HPDE6-E6E7 (cell line): ENCODE results near the gene WDFY2.
"Not testable (repeated sequence)": the region's sequence is repeated elsewhere in the genome, so short reads cannot be mapped to it uniquely, and the experiment has no call there.

ENCODE experiments used
- DNase-seq: peaks from one replicate; pipeline ENCODE4 v3.0.0; 2011; ENCODE audit warnings: missing footprints; ENCODE audit errors: extremely low spot score

The WDFY2 gene

DNA sequence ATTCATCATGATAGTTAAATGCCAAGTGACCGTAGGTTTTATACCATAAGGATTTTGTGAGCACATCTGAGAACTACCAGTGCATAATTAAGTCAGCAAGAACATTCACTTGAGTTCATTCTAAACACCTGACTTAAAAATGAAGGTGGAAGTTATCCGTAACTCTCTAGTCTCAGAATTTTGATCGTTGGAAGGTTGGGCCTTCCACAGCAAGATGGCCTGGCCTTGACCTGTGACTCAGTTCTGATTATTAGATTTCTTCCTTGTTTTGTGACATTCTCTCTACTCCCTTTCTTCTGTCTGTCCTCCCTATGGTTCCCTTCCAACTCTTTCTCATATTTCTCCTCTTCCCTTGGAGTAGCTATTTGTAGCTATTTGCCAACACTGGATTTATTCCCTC lies 20.0 kb upstream of the WDFY2 start:
- no peak for DNase-seq

DNA sequence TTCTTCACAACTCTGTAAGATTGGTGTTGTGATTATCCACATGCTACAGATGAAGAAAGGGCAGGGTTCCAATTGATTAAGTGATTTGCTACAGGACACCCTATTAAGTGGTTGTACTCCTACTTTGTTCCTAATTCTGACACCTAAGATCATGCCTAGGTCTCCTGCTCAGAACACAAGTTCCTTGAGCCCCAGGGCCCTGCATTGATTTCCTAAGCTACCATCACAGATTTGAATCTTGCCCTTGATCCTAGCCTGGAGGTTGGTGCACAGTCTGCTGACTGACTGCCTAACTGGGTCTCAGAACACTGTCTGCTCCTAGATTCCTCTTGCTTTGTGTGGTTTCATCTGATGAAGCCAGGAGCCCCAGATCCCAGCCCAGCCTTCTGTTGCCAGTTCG lies 19.6 kb upstream of the WDFY2 start:
- no peak for DNase-seq

DNA sequence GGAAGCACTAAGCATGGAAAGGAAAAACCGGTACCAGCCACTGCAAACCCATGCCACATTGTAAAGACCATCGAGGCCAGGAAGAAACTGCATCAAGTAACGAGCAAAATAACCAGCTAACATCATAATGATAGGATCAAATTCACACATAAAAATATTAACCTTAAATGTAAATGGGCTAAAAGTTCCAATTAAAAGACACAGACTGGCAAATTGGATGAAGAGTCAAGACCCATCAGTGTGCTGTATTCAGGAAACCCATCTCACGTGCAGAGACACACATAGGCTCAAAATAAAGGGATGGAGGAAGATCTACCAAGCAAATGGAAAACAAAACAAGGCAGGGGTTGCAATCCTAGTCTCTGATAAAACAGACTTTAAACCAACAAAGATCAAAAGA lies 15.3 kb upstream of the WDFY2 start:
- not testable (repeated sequence) for DNase-seq

DNA sequence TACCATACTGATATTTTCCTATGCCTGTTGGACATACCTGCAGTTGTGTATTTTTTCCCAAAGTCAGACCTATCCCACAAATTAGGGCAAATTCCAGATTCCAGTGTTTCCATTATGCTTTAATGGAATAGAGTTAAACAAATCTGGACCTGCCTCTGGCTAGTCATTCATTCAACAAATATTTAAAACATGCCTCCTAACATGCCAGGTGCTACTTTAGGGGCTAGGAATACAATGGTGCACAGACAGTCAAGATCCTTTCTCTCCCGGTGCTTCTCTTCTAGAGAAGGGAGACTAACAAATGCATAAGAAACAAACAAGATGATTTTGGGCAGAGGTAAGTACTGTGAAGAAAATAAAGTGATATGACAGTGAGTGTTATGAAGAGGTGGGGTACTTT lies 7.5 kb upstream of the WDFY2 start:
- DNase-seq, result no peak

DNA sequence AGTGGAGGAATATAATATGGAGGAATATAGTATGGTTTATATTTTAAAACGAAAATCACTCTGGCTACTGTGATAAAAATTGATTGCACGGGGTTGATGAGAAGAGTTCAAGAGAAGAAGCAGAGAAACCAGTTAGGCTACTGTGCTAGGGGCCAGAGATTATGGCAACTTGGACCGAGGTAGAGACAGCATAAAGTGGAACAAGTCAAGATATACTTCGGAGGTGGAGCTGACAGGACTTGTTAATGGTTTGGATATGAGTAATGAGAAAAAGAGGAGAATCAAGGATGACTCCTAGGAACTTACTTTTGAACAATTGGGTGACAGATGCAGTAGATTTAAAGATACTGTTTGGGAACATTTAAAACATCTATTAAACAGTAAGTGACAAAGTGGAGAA lies 6.6 kb upstream of the WDFY2 start:
- no peak for DNase-seq

DNA sequence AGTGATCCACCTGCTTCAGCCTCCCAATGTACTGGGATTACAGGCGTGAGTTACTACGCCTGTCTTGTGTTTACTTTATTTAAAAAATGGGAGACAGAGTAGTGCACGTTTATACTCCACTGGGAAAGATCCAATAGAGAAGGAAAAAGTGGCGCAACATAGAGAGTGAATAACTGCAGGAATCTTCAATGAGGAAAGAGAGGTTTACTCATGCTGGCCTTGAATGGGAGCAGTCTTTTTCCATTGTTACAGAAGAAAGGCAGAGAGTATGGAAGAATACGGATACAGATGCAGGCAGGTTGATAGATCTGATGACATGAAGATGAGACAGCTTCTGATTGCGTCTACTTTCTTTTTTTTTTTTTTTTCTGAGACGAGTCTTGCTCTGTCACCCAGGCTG lies 4.6 kb upstream of the WDFY2 start:
- DNase-seq, result no peak

DNA sequence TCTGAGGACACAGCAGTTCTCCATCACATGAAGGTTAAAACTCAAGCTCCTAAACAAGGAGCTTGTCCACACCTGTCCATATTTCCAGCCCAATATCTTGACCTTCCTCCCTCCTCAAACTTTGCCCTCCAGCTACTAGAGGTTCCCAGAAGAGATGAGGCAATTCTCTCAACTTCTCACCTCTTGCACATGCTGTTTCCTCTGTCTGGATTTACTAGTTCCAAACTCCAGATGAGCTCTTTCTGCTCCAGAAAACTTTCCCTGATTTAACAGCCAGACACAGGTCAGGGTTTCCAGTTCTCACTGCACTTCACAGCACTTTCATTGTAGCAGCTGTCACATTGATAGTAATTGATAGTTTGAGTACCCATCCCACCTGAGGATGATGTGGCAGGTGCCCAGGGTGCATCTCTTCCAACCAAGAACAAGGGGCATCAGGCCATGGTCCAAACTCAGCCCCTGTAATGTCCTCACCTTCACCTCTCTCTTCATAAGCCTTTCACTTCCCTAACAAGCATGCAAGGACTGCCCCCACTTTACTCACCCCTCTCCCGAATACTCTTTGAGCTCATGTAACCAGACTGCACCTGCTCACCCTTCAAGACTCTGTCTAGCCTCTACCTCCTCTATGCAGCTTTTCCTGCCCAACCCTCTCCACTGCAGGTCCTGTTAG lies 3.0 kb upstream of the WDFY2 start:
- no peak for DNase-seq

DNA sequence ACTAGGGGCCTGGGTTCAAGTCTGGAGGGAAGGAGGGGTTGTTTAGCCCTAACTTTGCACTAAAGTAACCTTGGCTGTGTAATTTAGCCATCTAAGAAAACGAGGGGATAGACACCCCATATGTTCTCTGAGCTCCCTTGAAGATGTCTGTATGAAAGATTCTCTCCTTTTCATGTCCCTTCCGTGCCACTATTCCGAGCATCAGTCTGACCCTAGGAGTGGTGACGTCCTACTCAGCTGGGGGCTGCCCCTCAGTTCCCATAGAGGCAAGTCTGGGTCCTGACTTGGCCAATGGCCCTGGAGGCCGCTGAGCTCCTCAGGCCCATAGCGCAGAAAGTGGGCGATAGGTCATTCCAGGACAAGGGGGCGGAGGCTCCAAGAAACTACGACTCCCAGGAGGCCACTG lies 790 bp upstream of the WDFY2 start:
- DNase-seq, result no peak

DNA sequence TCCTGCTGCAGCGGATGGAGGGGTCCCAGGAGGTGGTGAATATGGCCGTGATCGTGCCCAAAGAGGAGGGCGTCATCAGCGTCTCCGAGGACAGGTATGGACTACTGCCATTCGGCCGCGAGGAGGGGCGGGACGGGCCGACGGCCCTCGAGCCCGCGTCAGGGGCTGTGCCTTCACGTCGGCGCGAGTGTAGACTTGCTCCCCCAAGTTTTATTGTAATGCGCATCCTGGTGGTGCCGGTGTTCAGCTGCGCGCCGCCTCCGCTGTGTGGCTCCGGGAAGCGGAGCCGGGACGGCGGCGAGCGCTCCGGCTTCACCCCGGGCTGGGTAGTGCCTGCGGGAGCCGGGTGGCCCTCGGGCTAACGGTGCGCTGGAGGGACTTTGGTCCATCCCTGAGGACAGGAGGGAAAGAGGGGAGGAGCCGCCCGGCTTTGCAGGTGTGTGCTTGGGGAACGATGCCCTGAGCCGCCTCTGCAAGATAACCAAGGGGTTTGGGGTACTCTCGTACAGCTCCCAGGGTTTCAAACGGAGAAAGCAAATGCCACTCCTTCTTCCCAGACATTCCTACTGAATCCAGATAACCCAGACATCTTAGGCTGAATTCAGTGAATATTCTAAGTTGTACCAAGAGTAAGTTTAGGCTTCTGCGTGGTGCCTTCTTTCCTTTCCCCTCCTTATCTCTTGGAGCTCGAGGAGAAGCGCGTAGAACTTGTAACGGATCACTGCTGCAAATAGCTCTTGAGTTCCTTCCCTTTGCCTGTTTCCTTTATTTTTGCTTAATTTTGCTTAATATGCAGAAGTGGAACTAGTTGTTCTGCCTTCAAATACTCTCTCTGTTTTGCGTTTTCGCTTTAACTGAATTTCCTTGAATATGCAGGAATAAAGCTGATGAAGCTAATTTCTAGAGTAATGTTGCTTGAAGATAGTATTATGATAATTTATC lies 740 bp downstream of the WDFY2 start:
- no peak for DNase-seq

DNA sequence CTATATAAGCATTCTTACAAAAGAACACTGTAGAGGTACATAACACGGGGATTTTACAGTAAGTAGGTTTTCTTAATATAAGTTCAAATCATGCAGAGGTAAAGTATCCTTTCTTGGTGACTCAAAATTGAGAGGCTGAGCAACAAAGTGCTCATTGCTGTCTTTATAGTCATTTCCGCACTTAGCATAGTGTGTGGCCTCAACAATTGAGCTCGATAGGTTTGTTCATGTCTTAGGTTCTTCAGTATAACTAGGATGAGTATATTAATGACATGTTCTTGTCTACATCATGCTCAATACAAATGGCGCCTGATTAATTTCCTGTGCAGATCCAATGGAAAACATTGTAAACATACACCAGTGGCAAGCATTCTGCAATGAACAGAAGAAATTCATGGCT lies 1.4 kb downstream of the WDFY2 start:
- no peak for DNase-seq

DNA sequence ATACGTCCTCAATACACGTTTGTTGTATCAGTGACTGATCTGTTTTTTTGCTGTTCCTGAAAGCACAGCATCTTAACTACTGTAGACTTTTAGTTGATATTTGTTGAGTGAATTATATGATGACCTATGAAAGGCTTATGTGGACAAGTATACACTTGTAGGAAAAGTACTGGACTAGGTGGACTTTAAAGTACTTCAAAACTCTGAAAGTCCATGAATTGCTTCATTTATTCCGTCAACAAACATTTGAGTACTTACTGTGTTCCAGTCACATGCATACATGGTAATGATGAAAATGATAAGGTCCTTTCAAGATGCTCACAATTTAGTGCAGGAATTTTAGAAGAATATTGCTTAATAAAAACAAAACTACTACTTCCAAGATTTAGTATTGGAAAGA lies 3.1 kb downstream of the WDFY2 start:
- no peak for DNase-seq

DNA sequence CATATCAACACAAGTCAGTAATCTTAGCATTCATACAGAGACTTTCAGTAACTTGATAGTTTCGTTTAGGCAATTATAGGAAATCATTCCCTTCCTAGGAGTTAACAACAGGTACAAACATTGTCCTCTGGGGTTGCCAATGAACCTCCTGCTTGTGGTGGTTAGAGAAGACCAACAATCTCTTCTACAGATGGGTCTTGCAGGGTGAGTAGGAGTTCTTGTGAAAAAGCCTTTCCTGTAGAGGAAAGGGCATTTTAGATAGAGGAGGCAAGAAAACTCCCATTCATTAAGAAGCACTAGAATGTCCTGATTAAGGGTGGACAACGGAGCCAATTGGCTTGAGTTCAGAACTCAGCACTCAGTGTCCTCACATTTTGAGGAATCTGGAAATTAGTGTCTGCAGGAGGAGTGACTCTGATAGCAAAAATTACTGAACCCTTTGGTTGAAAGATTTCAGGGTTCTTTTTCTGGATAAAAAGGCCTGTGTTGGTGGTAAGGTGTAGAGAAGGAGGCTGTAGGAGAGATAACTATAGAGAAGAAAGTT lies 4.2 kb downstream of the WDFY2 start:
- DNase-seq, result no peak

DNA sequence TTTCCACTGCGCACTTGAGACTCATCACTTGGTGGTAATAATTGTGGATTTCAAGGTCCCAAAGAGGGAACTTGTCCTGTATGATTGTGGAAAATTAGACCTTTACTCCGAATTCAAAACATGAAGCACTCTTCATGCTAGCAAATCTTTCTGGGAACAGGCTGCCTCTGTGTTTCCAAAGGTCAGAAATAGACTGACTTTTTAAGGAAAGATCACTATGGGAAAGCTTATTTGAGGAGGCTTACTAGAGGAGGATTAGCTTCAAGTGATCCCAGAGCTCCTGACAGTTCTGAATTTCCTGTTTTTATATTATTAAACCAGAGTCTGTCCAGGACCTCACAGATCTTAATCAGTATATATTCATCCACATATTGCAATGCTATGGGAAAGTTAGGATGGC lies 5.5 kb downstream of the WDFY2 start:
- no peak for DNase-seq

DNA sequence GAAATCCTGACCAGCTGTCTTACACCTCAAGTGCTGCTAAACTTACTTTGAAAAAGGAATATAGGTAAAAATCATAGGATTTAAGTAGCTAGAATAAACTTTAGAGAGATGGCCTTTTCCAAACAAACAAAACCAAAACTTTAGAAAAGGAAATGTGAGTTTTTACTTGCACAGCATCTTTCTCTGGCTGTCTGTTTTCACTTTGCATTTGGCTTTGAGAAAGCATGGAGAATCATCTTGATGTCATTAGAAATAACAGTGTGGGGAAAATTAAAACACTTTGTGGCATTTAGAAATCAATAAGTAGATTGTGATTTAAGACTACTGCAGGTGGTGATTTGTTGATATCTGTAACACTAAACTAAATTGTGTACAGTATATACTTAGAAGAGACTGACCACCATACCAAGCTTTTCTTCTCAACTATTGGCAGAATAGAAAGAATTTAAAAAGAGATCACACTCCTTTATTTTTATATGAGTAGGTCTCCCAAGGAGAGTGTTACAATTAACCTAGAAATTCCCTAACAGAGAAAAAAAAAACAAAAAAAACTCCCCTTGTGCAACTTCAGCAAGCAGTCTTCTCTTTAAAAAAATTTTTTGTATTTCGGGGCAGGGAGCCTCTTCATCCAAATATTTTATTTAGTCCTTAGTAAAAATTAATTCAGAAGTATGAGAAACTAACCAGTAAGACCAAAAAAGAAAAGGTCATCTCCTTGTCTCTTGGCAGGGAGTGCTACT lies 6.1 kb downstream of the WDFY2 start:
- DNase-seq, result no peak

DNA sequence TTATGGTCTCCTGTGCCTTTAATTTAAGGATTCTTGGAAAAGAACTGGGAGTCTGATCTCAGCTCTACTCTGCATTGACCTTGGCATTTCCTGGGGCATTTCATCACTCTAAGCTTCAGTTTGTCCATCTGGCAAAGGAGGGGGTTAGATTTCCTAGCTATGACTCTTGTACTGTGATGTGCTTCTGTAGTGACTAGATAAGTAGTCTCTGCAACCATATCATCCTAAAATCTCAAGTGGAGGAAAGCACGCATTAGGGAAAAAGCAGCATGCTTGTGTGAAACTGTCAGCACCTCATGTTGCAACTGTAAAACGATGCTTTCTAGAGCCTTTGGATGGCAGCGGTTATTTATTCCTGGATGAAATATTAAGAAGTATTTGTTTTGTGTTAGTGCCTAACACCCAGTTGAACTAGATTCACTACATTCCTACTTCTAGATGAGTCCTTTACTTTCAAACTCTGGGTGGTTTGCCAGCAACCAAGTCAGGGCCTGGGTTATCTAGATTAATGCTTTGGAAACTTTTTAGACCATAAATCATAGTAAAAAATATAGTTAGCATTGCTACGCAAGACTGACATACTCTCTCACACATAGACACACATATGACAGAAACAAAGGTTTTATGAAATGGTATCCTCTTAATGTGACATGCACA lies 6.8 kb downstream of the WDFY2 start:
- DNase-seq, result no peak

DNA sequence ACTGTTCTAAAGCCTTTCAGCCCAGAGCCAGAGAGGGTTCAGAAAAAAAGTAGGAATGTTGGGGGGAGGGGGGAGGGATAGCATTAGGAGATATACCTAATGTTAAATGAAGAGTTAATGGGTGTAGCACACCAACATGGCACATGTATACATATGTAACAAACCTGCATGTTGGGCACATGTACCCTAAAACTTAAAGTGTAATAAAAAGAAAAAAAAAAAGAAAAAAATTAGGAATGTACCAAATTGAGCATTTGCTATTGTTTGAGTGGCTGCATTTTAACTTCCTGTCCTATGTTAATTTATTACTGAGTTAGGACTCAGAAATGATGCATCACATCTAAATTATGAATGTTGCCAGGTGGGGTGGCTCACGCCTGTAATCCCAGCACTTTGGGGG lies 7.7 kb downstream of the WDFY2 start:
- DNase-seq, result not testable (repeated sequence)

DNA sequence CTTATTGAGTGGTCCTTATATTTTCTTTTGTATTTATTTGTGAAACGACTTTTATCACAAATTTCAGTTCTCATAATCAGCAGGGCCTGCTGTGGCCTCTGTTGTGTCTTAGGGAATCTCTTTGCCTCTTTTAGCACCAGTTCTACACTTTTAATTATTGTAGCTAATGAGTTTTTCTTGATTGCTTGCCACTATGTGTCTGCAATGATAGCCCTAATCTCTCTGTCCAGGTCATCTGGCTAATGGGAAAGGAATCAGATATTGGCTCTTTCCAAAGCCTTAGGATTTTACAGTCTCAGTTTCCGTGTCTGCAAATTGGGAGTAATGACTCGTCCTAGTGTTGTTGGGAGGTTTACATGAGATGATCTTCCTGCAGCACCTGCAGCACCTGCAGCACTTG lies 10.2 kb downstream of the WDFY2 start:
- no peak for DNase-seq

DNA sequence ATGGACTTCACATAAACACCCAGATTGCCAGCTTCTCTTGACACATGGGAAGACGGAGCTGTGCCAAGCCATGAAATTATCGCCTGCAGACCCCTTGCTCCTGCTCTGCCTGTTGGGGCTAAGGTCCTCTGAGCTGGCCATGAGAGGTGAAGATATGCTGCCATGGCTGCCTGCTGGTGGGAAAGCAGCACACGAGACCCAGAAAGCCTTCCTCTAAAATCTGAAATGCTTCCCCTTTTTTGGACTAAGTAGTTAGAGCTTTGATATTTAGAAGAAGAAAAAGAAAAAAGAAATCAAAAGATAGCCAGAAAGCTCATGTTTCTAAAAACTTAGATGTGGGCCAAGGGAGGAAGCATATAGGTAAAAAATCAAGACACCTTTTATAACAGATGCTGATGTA lies 11.2 kb downstream of the WDFY2 start:
- no peak for DNase-seq

DNA sequence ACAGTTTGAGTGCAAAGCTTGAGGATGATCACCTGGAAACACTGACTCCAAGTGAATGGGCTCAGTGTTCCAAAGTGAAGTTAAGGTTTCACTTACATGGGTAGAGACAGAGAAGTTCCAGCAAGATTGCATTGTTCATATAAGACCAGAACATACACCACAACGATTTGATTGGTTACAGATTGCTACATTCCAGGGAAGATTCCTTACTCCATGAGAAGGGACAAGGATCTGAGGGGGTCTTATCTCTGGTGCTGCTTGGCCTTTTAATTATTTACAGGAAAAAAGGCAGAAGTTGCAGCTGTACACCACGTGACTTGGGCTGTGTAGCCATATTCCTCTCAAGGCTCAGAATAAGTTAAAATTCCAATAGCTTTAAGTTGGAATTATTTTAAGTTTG lies 12.3 kb downstream of the WDFY2 start:
- DNase-seq, result no peak

DNA sequence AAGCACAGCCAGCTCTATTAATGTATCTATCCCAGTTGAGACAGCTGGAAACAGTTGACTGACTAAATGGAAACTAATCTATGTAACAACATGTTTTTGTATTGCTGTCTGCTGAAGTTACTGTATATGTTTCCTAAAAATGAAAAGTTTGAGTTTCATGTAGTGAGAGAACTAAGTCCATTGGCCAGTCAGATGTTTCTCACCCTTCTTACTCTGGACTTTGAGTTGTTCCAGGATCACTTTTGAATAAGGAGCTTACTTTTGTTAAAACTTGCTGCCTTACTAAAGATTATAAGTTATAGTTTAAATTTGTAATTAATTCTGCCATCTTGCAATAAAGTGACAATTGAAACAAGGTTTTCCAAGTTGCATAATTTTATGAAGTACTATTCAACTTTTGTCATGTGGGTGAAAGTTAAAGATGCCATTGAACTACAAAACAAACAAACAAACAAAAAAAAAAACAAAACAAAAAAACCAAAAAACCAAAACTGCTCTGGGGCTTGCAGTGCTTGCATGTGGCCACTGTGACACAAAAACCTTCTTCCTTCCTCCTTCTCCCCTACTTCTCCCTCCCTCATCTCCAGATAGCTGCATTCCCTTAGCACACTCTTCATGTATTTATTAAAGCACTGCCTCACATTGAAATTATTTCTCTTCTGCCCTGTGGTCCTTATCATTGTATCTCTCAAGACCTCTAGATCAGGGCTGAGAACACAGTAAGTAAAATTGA lies 15.3 kb downstream of the WDFY2 start:
- no peak for DNase-seq

DNA sequence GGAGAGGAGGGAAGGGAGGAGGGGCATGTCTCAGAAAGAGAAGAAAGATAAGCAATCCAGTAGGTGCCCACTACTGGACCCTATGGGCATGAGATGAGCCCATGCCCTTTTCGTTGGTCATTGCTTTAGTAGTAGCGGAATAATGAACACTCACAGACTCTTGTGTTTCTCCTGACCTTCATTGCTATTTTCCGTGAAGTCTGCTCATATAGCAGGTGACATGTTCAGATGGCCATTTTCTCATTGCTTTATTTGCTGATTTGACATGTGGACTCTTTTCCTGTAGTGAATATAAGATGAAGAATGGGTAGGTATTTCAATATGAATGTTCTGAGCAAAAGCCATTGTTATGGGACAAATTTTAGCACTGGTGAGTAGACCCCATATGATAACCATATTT lies 16.4 kb downstream of the WDFY2 start:
- DNase-seq, result no peak
